Uterus (tissue), 4 donors: ENCODE measurements around the gene CBR4. TPM values are rescaled to one million over a fixed set of nuclear protein-coding genes. Genes with fewer than 3 reads are reported as not detected.

Source experiments
- DNase-seq, 2 donors: peaks; one replicate each; pipeline ENCODE4 v3.0.0-alpha.2; 2019 to 2020
- H3K27ac ChIP-seq, 2 donors: fragments of 200-600 bp; sonication (generic); 1 replicate in 1 of 2; 2 replicates in 1 of 2; pipeline ENCODE4 v1.5.1; 2016 to 2018
- H3K27me3 ChIP-seq, 2 donors: fragments of 200-600 bp; sonication (generic); one replicate each; pipeline ENCODE4 v1.5.1; 2018 to 2019; ENCODE audit warnings: control low read depth in 1 of 2
- H3K36me3 ChIP-seq, 2 donors: fragments of 200-600 bp; sonication (generic); one replicate each; pipeline ENCODE4 v1.5.1; 2019; ENCODE audit warnings: control low read depth in 1 of 2
- H3K4me1 ChIP-seq, 2 donors: fragments of 200-600 bp; sonication (generic); one replicate each; pipeline ENCODE4 v1.5.1; 2018 to 2019; ENCODE audit warnings: control low read depth in 1 of 2
- H3K4me3 ChIP-seq, 2 donors: fragments of 200-600 bp; sonication (generic); 1 replicate in 1 of 2; 2 replicates in 1 of 2; pipeline ENCODE4 v1.5.1; 2018 to 2019; ENCODE audit warnings: mild to moderate bottlenecking in 1 of 2
- H3K9me3 ChIP-seq, 2 donors: fragments of 200-600 bp; sonication (generic); one replicate each; pipeline ENCODE4 v1.5.1; 2019; ENCODE audit warnings: control low read depth in 1 of 2
- CTCF ChIP-seq, 4 experiments: fragments of 200-600 bp in 2 of 4; fragments of 450-650 bp in 2 of 4; sonication (generic) in 2 of 4; IDR thresholded peaks; one replicate each; pipeline ENCODE4 v1.5.1; 2016 to 2019; ENCODE audit warnings: antibody characterized with exemption in 4 of 4, mild to moderate bottlenecking in 2 of 4, moderate library complexity in 1 of 4
- POLR2A ChIP-seq, 2 donors: fragments of 450-650 bp; IDR thresholded peaks; one replicate each; pipeline ENCODE4 v1.6.1; 2016; ENCODE audit warnings: antibody characterized with exemption in 2 of 2, mild to moderate bottlenecking in 1 of 2, moderate library complexity in 1 of 2
- intact Hi-C: fragments of 100-400 bp; cut with DNase I; formaldehyde crosslinking; loops from one replicate; pipeline ENCODE4 v1.15.1; 2023; ENCODE audit warnings: low total_unique reads
- total RNA-seq, 4 donors: library from RNA; depleted of rRNA in 3 of 4; stranded (reverse); fragments of >200 nt in 3 of 4; gene quantifications; one replicate each; pipeline versions ENCODE4 v1.1.0 to v1.2.4, GENCODE V29; 2014 to 2023
- donor health status: DM: yes; HTN: yes; CAD: no.

The CBR4 gene
- total RNA-seq, 4 donors from 2014 or later, result 9.0 to 40.8 (median 21.6) TPM

- intact Hi-C loops, result no loop called here
- Histone ChIP-seq H3K9me3 (no peaks in the 10 kb centered on the region), H3K4me3 (no peak overlapping the region), H3K36me3 (no peaks in the 10 kb centered on the region), H3K27ac (no peak overlapping the region), H3K4me1 (peaks cover 4 to 8% of the 10 kb centered on the region in 2 donors), H3K27me3 (no peaks in the 10 kb centered on the region)
- DNase-seq, result no peak
- TF ChIP-seq CTCF (IDR thresholded peaks at IDR 0.05), result no peak
- no peak for TF ChIP-seq POLR2A (IDR thresholded peaks at IDR 0.05)
Measured at GRCh38 chr4:169048868-169049414, 38.9 kb upstream of the CBR4 start.

GRCh38 chr4:169047956-169048355, 37.9 kb upstream of the CBR4 start:
- no peak overlapping the region for H3K27ac ChIP-seq
- intact Hi-C loops, result no loop called here
- no peaks in the 10 kb centered on the region for H3K27me3 ChIP-seq
- no peak for DNase-seq
- H3K9me3 ChIP-seq, result no peaks in the 10 kb centered on the region
- H3K4me3 ChIP-seq, result no peak overlapping the region
- peaks cover 4 to 8% of the 10 kb centered on the region in 2 donors for H3K4me1 ChIP-seq
- TF ChIP-seq POLR2A (IDR thresholded peaks at IDR 0.05) (no peak), CTCF (IDR thresholded peaks at IDR 0.05) (no peak)
- H3K36me3 ChIP-seq, result no peaks in the 10 kb centered on the region

GRCh38 chr4:169045862-169046584, 36.0 kb upstream of the CBR4 start:
- no peak overlapping the region for H3K27ac ChIP-seq
- TF ChIP-seq POLR2A (IDR thresholded peaks at IDR 0.05), result no peak
- TF ChIP-seq CTCF (IDR thresholded peaks at IDR 0.05), result no peak
- no peaks in the 10 kb centered on the region for H3K27me3 ChIP-seq
- no peak overlapping the region for H3K4me3 ChIP-seq
- DNase-seq, result no peak
- peaks cover 0 to 4% of the 10 kb centered on the region in 2 donors for H3K4me1 ChIP-seq
- intact Hi-C loops, result no loop called here
- H3K9me3 ChIP-seq, result no peaks in the 10 kb centered on the region
- H3K36me3 ChIP-seq, result no peaks in the 10 kb centered on the region

- H3K9me3 ChIP-seq, result no peaks in the 10 kb centered on the region
- no peak overlapping the region for H3K4me3 ChIP-seq
- intact Hi-C loops, result no loop called here
- H3K27me3 ChIP-seq, result no peaks in the 10 kb centered on the region
- TF ChIP-seq CTCF (IDR thresholded peaks at IDR 0.05) (no peak), POLR2A (IDR thresholded peaks at IDR 0.05) (no peak)
- no peak overlapping the region for H3K27ac ChIP-seq
- H3K4me1 ChIP-seq, result no peaks in the 10 kb centered on the region
- DNase-seq, result no peak
- H3K36me3 ChIP-seq, result no peaks in the 10 kb centered on the region
Measured at GRCh38 chr4:169044714-169045447, 34.8 kb upstream of the CBR4 start.

- TF ChIP-seq POLR2A (IDR thresholded peaks at IDR 0.05) (no peak), CTCF (IDR thresholded peaks at IDR 0.05) (no peak)
- no peak for DNase-seq
- Histone ChIP-seq H3K4me3 (no peak overlapping the region), H3K9me3 (no peaks in the 10 kb centered on the region), H3K27ac (no peak overlapping the region), H3K27me3 (no peaks in the 10 kb centered on the region), H3K4me1 (no peaks in the 10 kb centered on the region), H3K36me3 (no peaks in the 10 kb centered on the region)
- intact Hi-C loops, result no loop called here
Measured at GRCh38 chr4:169042608-169043007, 32.6 kb upstream of the CBR4 start.
